Endothelial cell of umbilical vein (primary cell): Measurements from ENCODE around the gene CUL9. TPM values are rescaled to one million over a fixed set of nuclear protein-coding genes. Genes with fewer than 3 reads are reported as not detected.

Experiments used
- BruUV-seq: library from RNA; stranded (reverse); fragments of 400-500 nt; replicated peaks from 2 replicates; lab custom pipeline; 2021; lab: Mats Ljungman, UMichigan
- CTCF ChIA-PET: fragments of 300-600, 350-600 bp; sonication (Branson Sonifier 250); formaldehyde crosslinking; loops from one replicate; lab custom pipeline; 2021; ENCODE audit warnings: antibody characterized with exemption, inconsistent platforms; lab: Charles Lee
- POLR2A ChIA-PET: fragments of 300-600, 350-600 bp; sonication (Branson Sonifier 250); formaldehyde crosslinking; loops from one replicate; lab custom pipeline; 2021; ENCODE audit warnings: antibody characterized with exemption, inconsistent platforms; lab: Charles Lee
- DNase-seq: peaks from one replicate; pipeline ENCODE4 v3.0.0-alpha.2; 2011; ENCODE audit warnings: low read depth, low spot score
- FAIRE-seq: peaks from 2 replicates; lab custom pipeline; 2011; peaks lifted over from hg19 to GRCh38; lab: Jason Lieb, UNC
- H2AFZ ChIP-seq: 2 replicates; pipeline ENCODE4 v1.6.0; 2012; ENCODE audit warnings: low read depth, low read length, control low read depth, inconsistent platforms
- H3K27ac ChIP-seq: 2 replicates; pipeline ENCODE4 v1.5.1; 2011; ENCODE audit warnings: low read depth, mild to moderate bottlenecking, control low read depth, low read length, moderate library complexity; ENCODE audit not compliant: insufficient read depth
- H3K27me3 ChIP-seq, 2 experiments: 2 replicates each; pipeline versions ENCODE4 v1.6.0 to v1.6.1; 2011; ENCODE audit warnings: low read length in 2 of 2, mixed read lengths in 1 of 2; ENCODE audit not compliant: control insufficient read depth in 2 of 2, insufficient read depth in 2 of 2
- H3K36me3 ChIP-seq, 2 experiments: 2 replicates in 1 of 2; 3 replicates in 1 of 2; pipeline ENCODE4 v1.5.1; 2011; ENCODE audit warnings: low read length in 2 of 2, mild to moderate bottlenecking in 1 of 2, moderate library complexity in 1 of 2; ENCODE audit not compliant: control insufficient read depth in 2 of 2, insufficient read depth in 2 of 2; ENCODE audit errors: extremely low read depth in 1 of 2
- H3K4me1 ChIP-seq: 3 replicates; pipeline ENCODE4 v1.5.1; 2011; ENCODE audit warnings: mild to moderate bottlenecking, low read length; ENCODE audit not compliant: control insufficient read depth, insufficient read depth; ENCODE audit errors: extremely low read depth
- H3K4me2 ChIP-seq: 2 replicates; pipeline ENCODE4 v1.6.1; 2011; ENCODE audit warnings: low read length, control low read depth, mixed read lengths; ENCODE audit not compliant: insufficient read depth
- H3K4me3 ChIP-seq, 3 experiments: fragments of 200-600 bp in 1 of 3; sonication (generic), shearing (Covaris generic) in 1 of 3; replicated peaks in 1 of 3; 2 replicates each; pipeline ENCODE4 v1.5.1; 2011 to 2016; ENCODE audit warnings: control low read depth in 3 of 3, low read length in 3 of 3, mild to moderate bottlenecking in 2 of 3, inconsistent platforms in 1 of 3, low read depth in 1 of 3, moderate library complexity in 1 of 3; ENCODE audit not compliant: insufficient read depth in 1 of 3
- H3K79me2 ChIP-seq: 2 replicates; pipeline ENCODE4 v1.6.0; 2012; ENCODE audit warnings: low read length, inconsistent platforms; ENCODE audit not compliant: control insufficient read depth, insufficient read depth
- H3K9ac ChIP-seq: replicated peaks from 2 replicates; pipeline ENCODE3; 2011; ENCODE audit warnings: low read length, control low read depth; ENCODE audit not compliant: insufficient read depth; ENCODE audit errors: extremely low read depth
- H3K9me1 ChIP-seq: replicated peaks from 3 replicates; pipeline ENCODE4 v1.6.0; 2011; ENCODE audit warnings: mild to moderate bottlenecking, low read length; ENCODE audit not compliant: control insufficient read depth, insufficient read depth; ENCODE audit errors: extremely low read depth
- H3K9me3 ChIP-seq: replicated peaks from 2 replicates; pipeline ENCODE4 v1.5.1; 2012; ENCODE audit warnings: low read length, inconsistent platforms; ENCODE audit not compliant: control insufficient read depth, insufficient read depth
- H4K20me1 ChIP-seq: replicated peaks from 2 replicates; pipeline ENCODE3; 2011; ENCODE audit warnings: mild to moderate bottlenecking, low read length; ENCODE audit not compliant: control insufficient read depth, insufficient read depth; ENCODE audit errors: extremely low read depth
- EZH2 ChIP-seq: IDR thresholded peaks from 2 replicates; pipeline ENCODE4 v1.6.1; 2012; ENCODE audit warnings: borderline replicate concordance, low read depth, mild to moderate bottlenecking, moderate library complexity, low read length, inconsistent platforms; ENCODE audit not compliant: severe bottlenecking
- FOS ChIP-seq: IDR thresholded peaks from 2 replicates; pipeline ENCODE4 v1.6.1; 2011; ENCODE audit warnings: mild to moderate bottlenecking, low read length, moderate library complexity, borderline replicate concordance; ENCODE audit not compliant: insufficient read depth
- GATA2 ChIP-seq: IDR thresholded peaks from 2 replicates; pipeline ENCODE4 v1.7.0; 2011; ENCODE audit warnings: low read depth, mild to moderate bottlenecking, moderate library complexity, mixed read lengths, low read length; ENCODE audit not compliant: insufficient read length, insufficient read depth
- JUN ChIP-seq: IDR thresholded peaks from 2 replicates; pipeline ENCODE4 v1.6.1; 2011; ENCODE audit warnings: borderline replicate concordance, low read depth; ENCODE audit not compliant: insufficient read length, insufficient read depth
- MYC ChIP-seq: IDR thresholded peaks from one replicate; pipeline ENCODE4 v1.6.1; 2011; ENCODE audit warnings: mild to moderate bottlenecking, low read depth, low read length
- POLR2A ChIP-seq: IDR thresholded peaks from 2 replicates; pipeline ENCODE4 v1.6.1; 2012; ENCODE audit warnings: low read depth, mild to moderate bottlenecking, control low read depth, low read length
- POLR2AphosphoS5 ChIP-seq: IDR thresholded peaks from 2 replicates; pipeline ENCODE4 v1.6.1; 2012; ENCODE audit warnings: low read depth, mild to moderate bottlenecking, control low read depth, low read length, moderate library complexity; ENCODE audit not compliant: insufficient read depth
- dilution Hi-C: fragments of 300-500 bp; cut with MboI; formaldehyde crosslinking; loops from one replicate; pipeline ENCODE4 v1.15.0; 2019; ENCODE audit warnings: low sequenced_read_pairs; ENCODE audit not compliant: extremely low pct_ligation_motif_present
- intact Hi-C: fragments of 100-400 bp; cut with micrococcal nuclease; formaldehyde crosslinking; loops from one replicate; pipeline ENCODE4 v1.10.0; 2022
- polyA plus RNA-seq, 4 experiments: library from polyadenylated mRNA; depleted of rRNA in 3 of 4; stranded (reverse) in 3 of 4; unstranded in 1 of 4; fragments of >200 nt; gene quantifications; 2 replicates each; pipeline versions ENCODE4 v1.2.1 to v1.2.3, GENCODE V29; 2011 to 2012; ENCODE audit warnings: missing spikeins in 1 of 4
- total RNA-seq: library from RNA; stranded (reverse); gene quantifications from 2 replicates; pipeline ENCODE4 v1.2.3, GENCODE V29; 2021
- TF ChIP-seq, protein P1 (sequence below): IDR thresholded peaks from 2 replicates; pipeline ENCODE4 v1.6.1; 2011; ENCODE audit not compliant: insufficient read depth, insufficient read length
- TF ChIP-seq, protein P2 (sequence below), 2 donors: IDR thresholded peaks; 1 replicate in 1 of 2; 2 replicates in 1 of 2; pipeline ENCODE4 v1.5.1; 2011; ENCODE audit warnings: low read length in 2 of 2, mild to moderate bottlenecking in 2 of 2, moderate library complexity in 2 of 2, control low read depth in 1 of 2, inconsistent platforms in 1 of 2, low read depth in 1 of 2; ENCODE audit not compliant: insufficient read depth in 1 of 2; ENCODE audit errors: extremely low read depth in 1 of 2

CUL9 gene
- total and polyA plus RNA-seq, 2 donors (not counting 3 experiments of a cell fraction or from before 2014, with no cell fraction given): 38.7 to 46.0 TPM

DNA sequence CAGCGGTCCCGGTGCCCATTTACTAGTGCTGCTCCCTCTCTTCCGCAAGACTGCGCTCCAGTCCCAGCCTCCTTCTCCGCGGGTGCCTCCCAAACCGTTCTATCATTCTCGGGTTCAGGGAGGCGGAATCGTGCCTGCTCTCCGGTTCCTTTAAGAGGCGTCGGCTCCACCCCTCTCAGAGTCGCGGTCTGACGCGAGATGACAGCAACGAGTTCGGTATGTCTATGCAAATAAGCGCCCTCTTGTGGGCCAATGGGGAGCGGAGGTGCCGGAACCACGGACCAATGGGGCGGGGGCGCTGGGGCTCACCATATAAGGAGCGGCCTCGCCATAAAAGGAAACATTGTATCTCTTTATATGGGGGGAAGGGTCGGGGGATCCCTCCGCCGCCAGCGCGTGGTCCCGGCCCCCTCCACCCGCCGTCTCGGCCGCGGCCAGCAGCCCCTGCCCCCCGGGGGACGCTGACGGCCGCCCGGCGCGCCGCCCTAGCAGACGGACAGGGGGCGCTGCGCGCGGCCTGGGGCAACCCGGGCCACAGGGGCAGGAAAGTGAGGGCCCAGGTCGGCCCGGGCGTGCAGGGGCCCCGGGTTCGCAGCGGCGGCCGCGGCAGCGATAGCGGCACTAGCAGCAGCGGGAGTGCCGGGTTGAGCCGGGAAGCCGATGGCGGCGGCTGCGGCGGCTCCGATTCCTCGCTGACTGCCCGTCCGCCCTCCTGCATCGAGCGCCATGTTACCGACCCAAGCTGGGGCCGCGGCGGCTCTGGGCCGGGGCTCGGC lies 10.9 kb upstream of the CUL9 start, which contains the start of gene SRF:
SRF (plus strand) TSS at position 339 of the 776 bp plus-strand sequence; CDS start at position 727, 388 bp downstream.
- Histone ChIP-seq H3K79me2 (peaks cover 37% of the 10 kb centered on the region), H4K20me1 (peaks cover 2% of the 10 kb centered on the region), H3K36me3 (peaks cover 6 to 8% of the 10 kb centered on the region in 2 experiments), H3K4me2 (peak within 1 kb of the TSS; percentile 52), H3K27ac (peak within 1 kb of the TSS; percentile 48), H3K27me3 (no peaks in the 10 kb centered on the region), H3K9me1 (no peaks in the 10 kb centered on the region), H2AFZ (peak within 1 kb of the TSS; percentile 84), H3K4me1 (peaks cover 25% of the 10 kb centered on the region), H3K9me3 (no peaks in the 10 kb centered on the region), H3K9ac (peak within 1 kb of the TSS; percentile 73), H3K4me3 (peak within 1 kb of the TSS; percentile 21 to 90 (median 58))
- intact Hi-C loops: loop anchor here (1.0 to 5.0 kb wide), 5 partner anchors 11 to 242 kb away; partner anchors contain the start of genes CNPY3, CUL9, KLC4 and MRPL2
- BruUV-seq: TSS peak; percentile 3
- CTCF ChIA-PET: interaction anchor here (0.7 to 3.6 kb wide), 14 partner anchors 10 to 242 kb away, joined by 3 to 17 read pairs (median 4); partner anchors contain the start of genes CNPY3, CUL9, DNPH1 and KLC4
- DNase-seq: peak; percentile 100
- TF ChIP-seq JUN (no peak), GATA2 (no peak), POLR2A (no peak), EZH2 (no peak), FOS (no peak), MYC (peak; percentile 70), POLR2AphosphoS5 (peak; percentile 92)
- TF ChIP-seq, protein P1, sequence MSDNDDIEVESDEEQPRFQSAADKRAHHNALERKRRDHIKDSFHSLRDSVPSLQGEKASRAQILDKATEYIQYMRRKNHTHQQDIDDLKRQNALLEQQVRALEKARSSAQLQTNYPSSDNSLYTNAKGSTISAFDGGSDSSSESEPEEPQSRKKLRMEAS: no peak
- TF ChIP-seq, protein P2, sequence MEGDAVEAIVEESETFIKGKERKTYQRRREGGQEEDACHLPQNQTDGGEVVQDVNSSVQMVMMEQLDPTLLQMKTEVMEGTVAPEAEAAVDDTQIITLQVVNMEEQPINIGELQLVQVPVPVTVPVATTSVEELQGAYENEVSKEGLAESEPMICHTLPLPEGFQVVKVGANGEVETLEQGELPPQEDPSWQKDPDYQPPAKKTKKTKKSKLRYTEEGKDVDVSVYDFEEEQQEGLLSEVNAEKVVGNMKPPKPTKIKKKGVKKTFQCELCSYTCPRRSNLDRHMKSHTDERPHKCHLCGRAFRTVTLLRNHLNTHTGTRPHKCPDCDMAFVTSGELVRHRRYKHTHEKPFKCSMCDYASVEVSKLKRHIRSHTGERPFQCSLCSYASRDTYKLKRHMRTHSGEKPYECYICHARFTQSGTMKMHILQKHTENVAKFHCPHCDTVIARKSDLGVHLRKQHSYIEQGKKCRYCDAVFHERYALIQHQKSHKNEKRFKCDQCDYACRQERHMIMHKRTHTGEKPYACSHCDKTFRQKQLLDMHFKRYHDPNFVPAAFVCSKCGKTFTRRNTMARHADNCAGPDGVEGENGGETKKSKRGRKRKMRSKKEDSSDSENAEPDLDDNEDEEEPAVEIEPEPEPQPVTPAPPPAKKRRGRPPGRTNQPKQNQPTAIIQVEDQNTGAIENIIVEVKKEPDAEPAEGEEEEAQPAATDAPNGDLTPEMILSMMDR (IDR thresholded peaks at IDR 0.05; ENCODE audit: extremely low read depth in 1 of 2, insufficient read depth in 1 of 2, low read depth in 1 of 2, low read length in 2 of 2): peak; percentile 57 to 71
- POLR2A ChIA-PET: no interaction called here
- FAIRE-seq: peak; percentile 99
- dilution Hi-C loops: no loop called here
